Stimulated activated CD4-positive, alpha-beta T cell treated with anti-CD3 and anti-CD28 coated beads, Interleukin-4, amount 100 ng/mL, for 48 hours (primary cell): ENCODE data around the gene RINL.

Source experiments
- DNase-seq, 2 donors: peaks; one replicate each; pipeline ENCODE4 v3.0.0-alpha.2; 2020; ENCODE audit warnings: low read depth in 2 of 2

The RINL gene, protein sequence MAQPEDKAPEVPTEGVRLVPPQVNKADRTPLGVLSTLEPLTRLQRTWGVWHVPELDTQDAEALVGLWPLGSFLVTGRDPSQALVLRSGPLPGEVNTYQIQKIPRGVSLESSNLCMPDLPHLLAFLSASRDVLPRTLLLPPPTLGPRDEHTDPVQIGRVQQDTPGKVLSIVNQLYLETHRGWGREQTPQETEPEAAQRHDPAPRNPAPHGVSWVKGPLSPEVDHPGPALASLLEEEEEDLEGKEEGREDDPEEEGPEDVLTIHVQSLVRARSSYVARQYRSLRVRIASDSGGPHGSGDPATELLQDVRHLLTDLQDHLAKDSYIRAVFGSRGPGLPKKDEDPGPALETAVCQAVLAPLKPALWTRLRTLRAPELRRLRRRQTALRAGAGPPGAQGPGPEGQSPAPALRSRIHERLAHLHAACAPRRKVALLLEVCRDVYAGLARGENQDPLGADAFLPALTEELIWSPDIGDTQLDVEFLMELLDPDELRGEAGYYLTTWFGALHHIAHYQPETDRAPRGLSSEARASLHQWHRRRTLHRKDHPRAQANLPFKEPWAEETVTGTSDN

DNA sequence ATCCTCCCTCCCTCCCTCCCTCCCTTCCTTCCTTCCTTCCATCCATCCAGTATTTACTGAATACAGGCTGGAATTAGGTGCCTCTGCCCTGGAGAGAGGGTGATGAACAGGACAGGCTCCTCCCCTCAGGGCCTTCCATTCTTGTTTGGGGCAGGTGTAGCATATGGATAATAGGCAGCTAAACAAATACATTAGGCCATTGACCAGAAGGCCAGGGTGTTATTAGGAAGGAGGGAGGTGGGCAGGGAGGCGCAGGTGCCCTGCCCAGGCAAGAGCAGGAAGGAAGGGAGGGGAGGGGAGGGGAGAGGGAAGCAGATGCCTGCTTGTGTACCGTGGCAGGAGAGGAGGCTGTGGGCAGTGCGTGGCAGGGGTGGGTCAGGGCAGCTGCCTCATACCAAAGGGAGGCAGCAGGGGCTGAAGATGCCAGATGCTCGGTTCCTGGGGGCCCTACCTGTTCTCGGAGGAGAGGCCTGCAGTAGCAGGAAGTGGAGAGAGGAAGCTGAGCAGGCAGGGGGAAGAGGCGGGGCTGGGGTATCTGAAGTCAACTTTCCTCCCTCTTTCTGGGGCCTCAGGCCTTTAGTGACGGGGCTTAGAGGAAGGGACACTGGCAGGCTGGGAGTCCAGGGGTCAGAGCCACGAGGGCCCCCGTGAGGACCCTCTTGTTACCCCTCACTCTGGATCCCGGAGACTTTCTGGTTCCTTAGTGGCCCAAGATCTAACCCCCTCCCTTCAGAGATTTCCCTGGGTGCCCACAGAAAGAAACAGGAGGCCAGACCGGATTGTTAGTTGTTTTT, at the start of gene RINL:
TSS of gene RINL (minus strand) at position 495 of the 794 bp plus-strand sequence. CDS start 1,533 bp downstream, outside the sequence.
- peak; percentile 44 to 67 for DNase-seq

DNA sequence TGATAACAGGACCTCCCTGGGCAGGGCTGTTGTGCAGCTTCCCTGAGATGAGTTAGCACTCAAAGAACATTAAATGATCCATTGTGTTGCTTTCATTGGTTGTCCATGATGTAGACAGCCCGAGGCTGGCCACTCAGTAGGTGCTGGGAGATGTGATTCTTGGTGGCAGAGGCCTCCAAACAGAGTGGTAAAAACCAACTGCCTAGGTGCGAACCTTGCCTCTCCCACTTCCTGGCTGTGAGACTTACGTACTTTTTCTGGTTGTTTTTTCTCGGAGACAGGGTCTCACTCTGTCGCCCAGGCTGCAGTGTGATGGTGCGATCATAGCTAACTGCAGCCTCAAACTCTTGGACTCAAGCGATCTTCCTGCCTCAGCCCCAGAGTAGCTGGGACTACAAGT, 46.3 kb upstream of the RINL start:
- no peak for DNase-seq

DNA sequence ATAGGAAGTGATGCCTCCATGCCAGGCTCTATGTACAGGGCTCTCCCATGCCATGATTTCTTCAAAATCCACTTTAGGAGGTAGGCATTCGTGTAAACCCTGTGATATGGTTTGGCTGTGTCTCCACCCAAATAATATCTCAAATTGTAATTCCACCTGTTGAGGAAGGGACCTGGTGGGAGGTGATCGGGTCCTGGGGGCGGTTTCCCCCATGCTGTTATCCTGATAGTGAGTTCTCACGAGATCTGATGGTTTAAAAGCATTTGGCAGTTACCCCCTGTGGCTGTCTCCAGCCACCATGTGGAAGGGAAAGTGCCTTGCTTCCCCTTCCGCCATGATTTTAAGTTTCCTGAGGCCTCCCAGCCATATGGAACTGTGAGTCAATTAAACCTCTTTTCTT, 44.4 kb upstream of the RINL start:
- no peak for DNase-seq

DNA sequence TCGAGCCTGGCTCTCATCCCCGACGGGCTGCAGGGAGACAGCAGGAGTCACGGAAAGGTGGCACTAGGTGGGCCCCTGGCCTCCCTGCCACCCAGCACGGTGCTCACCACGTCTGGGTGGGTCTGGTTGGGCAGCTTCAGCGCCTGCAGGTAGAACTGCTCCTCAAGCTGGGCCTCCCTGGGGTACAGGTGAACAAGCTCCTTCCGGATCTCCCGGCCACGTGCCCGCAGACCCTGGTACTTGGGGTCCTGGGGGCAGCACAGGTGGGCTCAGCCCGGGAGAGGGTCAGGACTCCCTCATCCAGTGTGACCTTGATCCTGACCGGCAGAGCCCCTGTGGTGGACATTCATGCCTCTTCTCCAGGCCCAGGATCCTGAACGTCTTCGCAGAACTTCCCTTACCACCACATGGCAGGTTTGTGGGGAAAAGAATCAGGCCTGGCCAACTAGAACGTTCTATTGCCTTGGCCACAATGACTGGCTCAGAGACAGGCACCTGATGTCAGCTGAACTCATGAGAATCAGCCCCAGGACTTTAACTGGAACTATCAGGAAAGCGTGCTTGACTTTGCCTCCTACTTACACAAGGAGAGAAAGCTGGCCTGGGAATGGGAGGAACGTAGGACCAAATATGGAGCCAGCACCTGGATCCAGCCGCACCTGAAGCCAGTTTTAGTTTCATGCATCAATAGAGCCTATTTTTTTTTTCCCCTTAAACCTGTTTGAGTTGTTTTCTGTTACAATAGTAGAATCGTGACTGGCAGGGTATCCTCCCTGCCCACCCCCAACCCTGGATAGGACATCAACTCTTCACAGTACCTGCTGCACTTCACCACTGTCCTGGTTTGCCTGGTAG, 43.6 kb upstream of the RINL start:
- no peak for DNase-seq

DNA sequence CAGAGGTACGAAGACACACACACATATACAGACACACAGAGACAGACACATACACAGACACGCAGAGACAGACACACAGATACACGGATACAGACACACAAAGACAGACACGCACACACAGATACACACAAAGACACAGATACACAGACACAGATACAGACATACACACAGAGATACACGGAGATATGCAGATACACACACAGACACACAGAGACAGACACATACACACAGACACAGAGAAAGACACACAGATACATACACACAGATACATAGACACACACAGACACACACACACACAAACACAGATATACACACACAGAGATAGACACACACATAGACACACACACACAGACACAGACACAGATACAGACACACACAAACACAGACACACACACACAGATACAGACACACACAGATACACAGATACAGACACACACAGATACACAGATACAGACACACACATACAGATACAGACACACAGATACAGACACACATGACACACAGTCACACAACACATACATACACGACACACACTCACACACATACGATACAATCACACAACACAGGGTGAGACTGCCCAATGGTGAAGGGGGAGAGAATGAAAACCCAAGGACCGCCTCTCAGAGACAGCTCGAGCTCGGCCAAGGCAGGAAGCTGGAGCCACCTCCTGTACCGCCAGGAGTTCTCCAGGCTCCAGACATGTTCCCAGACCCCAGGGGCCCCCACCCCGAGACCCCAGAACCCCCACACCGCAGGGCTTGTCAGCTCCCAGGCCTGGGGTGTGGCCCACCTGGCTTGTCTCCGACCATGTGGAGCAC, 42.7 kb upstream of the RINL start:
- DNase-seq, result no peak

DNA sequence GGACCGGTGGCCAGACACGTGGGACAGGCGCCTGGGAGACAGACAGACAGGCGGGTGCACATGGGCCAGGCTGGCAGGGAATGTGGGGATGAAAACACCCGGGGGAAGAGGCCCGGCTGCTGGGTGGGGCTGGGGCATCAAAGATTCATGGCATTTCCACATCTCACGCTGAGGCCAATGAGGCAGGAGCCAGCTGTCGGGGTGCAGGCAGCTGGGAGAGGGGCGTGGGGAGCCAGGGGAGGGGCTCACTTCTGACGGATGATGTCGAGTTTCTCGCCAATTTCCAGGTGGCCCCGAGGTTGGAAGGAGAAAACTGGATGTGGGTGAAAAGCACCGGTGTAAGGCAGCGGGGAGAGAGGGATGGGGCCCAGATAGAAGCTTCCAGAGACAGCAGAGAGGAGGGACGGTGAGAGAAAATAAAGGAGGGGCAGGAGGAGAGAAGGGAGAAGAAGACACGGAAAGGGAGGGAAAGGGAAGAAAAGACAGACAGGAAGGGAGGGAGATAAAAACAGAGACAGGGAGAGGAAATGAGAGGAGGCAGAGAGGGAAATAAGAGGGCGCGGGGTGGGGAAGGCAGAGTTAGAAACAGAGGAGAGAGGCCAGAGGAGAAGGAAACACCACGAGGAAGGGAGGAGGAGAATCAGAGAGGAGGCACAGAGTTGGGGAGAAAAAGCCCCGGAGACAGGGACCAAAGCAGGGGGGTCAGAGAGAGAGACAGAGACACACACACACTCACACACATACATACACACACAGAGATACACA, 41.9 kb upstream of the RINL start:
- DNase-seq, result no peak

DNA sequence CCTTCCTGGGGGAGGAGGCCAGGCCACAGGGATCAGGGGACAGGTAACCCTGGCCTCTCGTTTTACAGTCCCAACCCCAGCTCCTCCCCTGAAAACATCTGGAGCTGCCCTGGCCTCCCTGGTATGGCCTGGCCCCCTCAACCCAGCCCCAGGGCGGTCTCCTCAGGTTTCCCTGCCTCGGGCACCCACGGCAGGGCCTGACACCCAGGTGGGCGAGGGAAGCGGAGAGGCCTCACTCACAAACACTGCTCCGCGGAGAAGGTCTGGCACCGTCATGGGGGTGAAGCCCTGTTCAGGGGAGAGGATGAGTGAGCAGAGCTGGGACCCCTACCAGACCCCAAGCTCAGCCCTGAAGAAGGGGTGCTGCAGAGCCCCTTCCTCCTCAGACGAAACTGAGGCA, 40.5 kb upstream of the RINL start:
- DNase-seq, result no peak

DNA sequence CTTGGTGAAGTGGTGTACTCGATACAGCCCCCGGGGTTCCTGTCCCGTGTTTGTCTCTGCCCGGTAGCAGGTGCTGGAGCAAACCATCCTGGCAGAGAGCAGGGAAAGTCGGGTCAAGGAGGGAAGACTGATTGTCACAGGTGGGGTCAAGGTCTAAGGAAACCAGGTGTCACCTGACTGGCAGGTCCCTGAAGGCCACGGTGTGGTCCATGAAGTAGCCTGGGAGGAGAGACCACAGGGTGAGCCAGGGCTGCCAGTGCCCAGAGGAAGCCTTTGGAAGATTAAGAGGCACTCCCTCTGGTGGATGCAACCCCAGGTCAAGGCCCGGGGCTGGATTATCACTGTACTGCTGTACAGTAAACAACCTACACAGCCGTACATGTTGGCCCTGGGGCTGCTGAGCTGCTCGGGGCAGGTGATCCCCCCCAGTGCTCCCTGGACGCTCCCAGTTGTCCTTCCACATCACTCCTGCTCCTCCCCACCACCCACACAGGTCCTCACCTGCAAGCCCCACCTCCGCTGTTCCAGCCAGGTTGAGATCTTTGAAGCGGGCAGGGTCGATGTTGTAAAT, 39.9 kb upstream of the RINL start:
- no peak for DNase-seq

DNA sequence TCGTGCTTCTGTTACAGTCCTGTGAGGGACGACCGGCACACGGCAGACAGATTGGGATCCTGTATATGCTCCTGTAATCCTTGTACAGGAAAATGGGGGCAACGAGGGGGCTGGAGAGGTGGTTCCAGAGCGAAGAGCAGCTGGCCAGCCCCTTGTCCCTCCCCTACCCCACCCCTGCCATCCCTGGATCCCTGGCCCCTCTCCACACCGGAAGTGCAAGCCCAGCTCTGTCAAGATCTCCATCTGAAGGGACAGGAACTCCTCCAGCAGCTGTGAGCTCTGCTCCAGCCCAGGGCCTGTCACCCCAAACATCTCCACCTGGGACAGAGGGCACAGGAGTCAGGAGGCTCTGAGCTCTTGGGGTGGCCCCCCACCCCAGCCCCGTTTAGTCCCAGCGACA, 39.4 kb upstream of the RINL start:
- no peak for DNase-seq

DNA sequence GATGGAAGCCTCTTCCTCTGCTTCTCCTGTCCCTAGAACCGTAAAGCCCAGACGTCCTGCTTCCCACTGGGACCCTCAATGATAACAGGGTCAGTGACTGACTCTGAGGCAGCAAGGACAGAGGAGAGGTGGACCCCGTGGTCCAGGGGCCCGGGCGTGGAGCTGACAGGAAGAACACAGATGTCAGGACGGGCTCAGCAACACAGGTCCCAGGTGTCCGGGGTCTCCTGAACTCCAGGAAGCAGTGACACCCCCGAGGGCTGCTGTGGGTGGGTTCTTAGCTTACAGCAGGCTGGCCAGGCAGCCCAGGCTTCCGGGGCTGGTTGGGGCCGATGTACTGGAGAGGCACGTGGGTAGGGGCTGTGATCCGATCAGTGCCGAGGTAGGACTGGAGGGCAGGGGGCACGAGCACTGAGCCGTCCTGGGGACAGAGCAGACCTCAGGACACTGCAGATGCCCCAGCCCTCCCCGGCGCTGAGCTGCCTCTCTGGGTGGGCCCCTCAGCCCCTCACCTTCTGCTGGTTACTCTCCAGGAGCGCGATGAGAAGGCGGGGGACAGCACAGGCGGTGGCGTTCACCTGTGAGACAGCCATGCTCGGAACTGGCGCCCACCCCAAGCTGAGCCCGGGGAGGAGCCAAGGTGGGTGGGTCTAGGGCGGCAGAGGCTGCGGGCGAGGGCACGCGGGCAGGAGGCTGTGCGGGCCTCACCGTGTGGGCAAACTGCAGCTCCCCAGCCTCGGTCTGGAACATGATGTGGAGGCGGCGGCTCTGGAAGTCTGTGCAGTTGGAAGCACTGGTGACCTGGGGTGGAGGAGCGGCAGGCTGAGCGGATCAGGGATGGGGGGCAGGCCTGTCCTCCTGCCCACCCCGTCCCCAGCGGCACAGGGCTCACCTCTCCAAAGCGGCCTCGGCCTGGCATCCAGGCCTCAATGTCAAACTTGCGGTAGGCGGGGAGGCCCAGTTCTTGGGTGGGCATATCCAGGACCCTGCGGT, 37.5 kb upstream of the RINL start:
- no peak for DNase-seq

DNA sequence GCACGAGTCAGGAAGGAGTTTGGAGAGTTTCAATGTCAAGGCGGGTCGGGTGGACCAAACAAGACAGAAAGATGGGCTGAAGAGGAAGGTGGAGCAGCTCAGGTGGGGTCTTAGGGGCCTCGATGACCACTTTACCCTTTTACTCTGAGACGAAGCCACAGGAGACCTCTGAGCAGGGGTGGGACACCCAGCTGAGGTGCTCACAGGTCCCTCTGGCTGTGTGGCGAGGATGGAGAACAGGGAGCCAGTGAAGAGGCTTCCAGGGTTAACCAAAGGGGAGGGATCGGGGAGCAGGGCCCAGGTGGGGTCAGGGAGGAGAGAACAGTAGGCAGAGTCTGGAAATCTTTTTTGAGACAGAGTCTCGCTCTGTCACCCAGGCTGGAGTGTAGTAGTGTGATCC, 35.9 kb upstream of the RINL start:
- DNase-seq, result no peak

DNA sequence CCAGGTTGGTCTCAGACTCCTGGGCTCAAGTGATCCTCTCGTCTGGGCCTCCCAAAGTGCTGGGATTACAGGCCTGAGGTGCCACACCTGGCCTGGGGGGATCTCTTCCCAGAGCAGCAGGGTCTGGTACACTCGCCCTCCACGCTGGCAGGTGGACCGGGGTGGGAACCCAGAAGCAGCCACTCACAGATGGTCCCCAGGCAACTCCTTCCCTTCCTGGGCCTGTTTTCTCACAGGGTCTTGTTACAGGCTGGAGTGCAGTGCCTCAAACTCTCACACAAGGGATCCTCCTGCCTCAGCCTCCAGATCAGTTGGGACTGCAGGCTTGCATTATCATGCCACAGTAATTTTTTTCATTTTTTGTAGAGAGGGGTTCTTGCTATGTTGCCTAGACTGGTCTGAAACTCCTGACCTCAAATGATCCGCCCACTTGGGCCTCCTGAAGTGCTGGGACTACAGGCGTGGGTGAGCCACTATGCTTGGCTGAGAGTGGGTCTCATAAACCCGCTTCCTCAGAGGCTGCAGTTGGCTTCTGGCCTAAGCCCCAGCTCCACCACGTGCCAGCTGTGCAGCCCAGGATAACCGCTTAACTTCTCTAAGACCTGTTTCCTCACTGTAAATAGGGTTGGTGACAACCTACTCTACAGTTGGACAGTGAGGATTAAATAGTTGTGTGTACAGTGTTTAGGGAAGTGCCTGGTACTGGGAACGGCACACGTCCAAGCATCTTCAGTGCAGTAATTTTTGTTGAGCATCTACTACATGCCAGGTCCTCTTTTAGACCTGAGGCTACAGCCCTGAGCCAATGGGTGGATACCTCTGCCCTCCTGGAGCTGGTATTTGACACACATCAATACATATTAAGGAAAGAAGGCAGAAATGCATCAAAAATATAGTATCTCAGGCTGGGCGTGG, 34.8 kb upstream of the RINL start:
- no peak for DNase-seq

DNA sequence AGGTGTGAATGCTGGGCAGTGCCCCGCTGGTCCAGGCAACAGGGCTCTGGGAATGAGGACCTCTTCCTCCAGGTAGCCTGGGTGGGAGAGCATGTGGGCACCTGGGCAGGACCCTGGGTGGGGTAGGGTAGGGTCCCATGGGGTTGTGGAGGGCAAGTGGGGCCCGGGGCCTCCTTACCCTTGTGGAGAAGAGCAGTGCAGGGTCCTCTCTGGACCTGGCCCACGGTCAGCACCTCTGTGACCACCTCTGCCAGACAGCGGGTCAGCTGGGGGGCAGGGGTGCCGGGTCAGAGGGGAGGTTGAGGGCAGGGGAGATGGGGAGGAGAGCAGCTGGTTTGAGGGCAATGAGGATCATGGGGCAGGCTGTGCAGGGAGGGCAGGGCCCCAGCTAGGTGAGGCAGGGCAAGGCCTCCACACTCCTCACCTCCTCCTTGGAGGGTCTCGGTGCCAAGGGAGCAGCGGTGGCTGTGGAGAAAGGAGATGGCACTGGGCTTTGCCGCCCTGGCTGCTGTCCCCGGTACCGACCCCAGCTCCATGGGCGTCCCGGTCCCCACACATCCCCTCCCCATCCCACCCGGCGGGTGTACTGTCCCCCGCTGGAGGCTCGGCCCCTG, 33.4 kb upstream of the RINL start:
- DNase-seq, result no peak

DNA sequence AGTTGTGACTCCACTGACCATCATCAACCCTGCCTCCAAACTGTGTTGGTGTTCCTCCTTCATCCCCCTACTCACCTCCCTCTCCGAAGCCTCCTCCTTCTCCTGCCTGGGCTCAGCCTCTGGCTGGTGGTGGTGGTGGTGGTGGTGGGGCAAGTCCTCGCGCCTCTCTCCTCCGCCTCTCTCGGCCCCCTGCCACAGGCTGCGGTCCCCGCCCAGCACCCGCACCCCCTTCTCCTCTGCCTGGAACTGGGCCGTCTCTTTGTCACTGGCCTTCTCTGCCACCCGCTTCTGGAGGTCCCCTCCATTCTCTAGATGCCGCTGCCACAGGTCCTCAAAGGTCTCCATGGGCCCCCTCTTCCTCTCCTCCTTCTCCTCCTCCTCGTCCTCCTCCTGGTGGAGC, 32.4 kb upstream of the RINL start:
- DNase-seq, result no peak

DNA sequence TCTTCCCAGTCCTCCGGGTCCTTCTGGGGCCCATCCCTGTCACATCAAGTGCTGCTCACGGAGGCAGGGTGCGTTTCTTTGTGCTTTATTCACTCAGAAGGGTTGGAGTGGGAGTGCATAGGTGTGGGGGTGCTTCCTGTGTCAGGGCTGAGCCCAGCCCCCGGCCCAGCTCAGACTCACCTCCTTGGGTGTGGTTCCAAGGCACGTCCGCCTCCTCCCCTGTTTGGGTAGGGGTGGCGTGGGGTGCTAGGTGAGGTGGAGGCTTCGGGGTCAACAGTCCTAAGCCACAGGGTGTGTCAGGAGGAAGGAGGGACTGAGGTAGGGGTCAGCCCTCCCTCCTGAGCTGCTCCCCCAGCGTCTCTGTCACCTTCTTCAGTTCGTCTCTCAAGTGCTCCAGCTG, 30.8 kb upstream of the RINL start:
- DNase-seq, result no peak

DNA sequence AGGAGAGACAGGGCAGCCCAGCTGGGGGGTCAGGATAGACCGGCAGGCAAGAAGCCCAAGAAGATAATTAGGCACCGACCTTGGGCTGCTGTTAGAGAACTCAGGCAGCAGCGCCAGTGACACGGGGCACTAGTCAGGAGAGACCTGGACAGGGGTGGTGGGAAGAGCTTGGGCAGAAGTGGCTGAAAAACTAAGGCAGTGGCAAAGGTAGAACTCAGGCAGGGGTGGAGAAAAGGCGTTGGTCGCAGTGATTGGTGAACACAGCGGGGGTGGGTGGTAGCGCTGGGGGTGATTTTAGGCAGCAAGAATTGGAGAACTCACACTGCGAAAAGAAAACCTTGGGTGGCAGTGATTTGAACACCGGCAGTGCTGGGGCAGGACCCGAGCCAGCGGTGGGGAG, 29.6 kb upstream of the RINL start:
- DNase-seq, result no peak

DNA sequence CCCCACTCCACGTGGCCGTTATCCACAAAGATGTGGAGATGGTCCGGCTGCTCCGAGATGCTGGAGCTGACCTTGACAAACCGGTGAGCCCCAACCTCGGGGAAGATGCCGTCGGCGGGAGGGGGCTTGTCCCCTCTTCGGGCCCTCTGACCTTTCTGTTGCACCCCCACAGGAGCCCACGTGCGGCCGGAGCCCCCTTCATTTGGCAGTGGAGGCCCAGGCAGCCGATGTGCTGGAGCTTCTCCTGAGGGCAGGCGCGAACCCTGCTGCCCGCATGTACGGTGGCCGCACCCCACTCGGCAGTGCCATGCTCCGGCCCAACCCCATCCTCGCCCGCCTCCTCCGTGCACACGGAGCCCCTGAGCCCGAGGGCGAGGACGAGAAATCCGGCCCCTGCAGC, 29.2 kb upstream of the RINL start:
- DNase-seq, result no peak
